AG20443 (cell line): ENCODE measurements around the gene YBEY.
A peak's percentile ranks its signal among the peaks of the same experiment; 100 is the strongest.
"Not testable (repeated sequence)": the region's sequence is repeated elsewhere in the genome, so short reads cannot be mapped to it uniquely, and the experiment has no call there.

ENCODE experiments used
- DNase-seq: peaks from one replicate; pipeline ENCODE4 v3.0.0; 2012; ENCODE audit warnings: low spot score, mixed read lengths

The YBEY gene

GRCh38 chr21:46285761-46286647 is at the start of gene YBEY:
TSS of gene YBEY (plus strand) at chr21:46286342. CDS start at chr21:46286914, 572 bp downstream.
- peak; percentile 97 for DNase-seq

- no peak for DNase-seq
Measured at GRCh38 chr21:46237474-46237873, 48.7 kb upstream of the YBEY start.

DNA sequence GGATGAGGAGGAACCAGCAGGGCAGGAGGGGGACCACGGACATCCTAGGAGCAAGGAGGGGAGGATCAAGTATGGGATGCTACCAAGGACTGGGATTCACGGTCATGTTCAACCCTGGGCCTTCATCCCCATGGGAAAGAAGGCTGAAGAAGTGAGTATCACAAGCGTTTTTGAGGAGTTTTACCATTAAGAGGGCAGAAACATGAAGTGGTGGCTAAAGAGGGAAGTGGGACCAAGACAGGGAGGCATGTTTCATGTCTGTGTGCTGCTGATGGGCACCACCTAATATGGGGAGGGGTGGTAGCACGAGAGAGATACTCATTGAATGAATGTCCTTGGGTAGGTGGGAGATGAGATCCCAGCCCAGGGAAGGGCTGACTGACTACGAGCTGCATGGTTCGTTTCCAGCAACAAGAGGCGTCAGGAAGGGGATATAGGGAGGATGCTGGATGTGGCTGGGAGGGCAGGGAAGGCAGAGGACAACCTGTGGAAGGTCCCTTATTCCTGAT is 46.3 kb upstream of the YBEY start:
- no peak for DNase-seq

- not testable (repeated sequence) for DNase-seq
Measured at GRCh38 chr21:46241577-46241976, 44.6 kb upstream of the YBEY start.

DNA sequence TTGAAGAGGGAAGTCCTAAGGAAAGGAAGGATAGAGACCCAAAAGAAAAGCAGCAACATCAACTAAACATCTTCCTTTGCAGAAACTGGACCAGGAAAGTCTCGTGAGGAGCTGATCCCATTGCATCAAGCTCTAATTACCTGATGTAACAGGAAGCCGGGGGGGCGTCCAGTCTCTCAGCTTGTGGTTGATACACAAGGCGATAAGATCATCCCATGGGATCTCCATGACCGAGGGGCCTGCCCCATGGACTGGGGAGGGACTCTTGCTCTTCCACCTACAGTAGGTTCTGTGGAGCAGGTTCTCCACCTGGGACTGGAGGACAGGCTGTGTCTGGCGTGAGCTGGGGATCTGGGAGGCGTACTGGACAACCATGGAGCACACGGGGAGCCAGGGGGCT is 42.8 kb upstream of the YBEY start:
- no peak for DNase-seq

- no peak for DNase-seq
Measured at GRCh38 chr21:46243960-46244361, 42.2 kb upstream of the YBEY start.

DNA sequence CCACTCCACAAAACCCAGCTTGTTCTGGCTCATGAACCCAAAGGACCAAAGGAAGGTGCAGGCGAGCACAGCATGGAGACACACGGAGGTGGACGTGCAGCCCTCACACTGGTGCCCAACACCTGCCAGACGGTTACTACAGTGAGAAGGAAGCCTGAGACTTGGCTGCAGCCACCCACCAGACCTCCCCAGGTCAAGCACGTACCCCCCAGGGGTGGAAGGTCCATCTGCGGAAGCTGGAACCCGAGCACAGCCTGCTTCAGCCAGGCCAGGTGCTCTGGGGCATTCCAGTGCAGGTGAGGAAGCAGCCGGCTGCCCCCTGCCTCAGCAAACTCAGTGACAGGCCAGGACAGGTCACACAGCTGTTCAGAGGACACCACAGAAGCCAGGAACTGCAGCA is 41.5 kb upstream of the YBEY start:
- no peak for DNase-seq

DNA sequence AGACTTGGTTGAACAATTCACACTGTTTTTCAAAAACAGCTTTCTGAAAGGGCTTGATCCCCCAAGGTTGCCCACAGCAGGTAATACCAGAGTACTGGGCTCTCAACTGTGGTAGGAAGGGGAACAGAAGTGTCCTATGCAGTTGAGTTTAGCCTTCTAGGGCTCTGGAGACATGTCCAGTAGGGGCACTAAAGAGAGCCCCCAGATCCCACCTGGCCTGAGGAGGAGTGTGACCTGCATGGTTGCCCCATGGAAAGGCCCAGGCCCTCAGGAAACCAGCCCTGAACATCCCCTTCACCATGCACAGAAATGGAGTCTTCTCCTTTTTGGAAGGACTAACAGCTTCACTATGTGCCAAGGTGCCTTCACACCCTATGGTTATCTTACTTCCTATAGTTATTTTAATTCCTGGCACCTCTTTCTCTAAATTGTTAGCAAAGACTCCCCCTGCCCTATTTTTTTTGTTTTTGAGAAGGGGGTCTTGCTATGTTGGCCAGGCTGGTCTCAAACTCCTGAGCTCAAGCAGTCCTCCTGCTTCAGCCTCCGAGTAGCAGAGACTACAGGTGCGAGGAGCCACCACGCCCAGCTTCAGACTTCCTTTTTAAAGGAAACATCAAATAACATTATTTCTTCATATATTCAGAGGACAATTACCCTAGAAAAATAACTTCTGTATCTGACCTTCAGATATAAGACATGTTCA is 40.8 kb upstream of the YBEY start:
- no peak for DNase-seq

DNA sequence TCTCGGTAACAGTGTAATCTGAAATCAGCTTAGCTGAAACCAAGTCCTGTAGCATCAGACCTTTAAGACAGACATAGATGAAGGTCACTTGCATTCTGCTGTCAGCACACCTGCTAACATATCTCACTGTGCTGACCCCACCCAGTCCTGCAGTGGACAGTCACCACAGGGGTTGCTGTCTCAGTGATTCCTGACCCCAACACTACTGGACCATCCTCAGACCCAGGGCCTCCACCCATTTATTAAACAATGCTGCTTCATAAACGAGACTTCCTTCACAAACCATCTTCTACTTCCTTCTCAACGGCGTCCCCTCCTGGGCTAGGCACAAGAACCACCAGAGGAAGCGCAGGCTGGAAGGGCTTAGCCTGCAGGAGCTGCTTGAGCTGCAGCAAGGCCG is 39.8 kb upstream of the YBEY start:
- DNase-seq: no peak

DNA sequence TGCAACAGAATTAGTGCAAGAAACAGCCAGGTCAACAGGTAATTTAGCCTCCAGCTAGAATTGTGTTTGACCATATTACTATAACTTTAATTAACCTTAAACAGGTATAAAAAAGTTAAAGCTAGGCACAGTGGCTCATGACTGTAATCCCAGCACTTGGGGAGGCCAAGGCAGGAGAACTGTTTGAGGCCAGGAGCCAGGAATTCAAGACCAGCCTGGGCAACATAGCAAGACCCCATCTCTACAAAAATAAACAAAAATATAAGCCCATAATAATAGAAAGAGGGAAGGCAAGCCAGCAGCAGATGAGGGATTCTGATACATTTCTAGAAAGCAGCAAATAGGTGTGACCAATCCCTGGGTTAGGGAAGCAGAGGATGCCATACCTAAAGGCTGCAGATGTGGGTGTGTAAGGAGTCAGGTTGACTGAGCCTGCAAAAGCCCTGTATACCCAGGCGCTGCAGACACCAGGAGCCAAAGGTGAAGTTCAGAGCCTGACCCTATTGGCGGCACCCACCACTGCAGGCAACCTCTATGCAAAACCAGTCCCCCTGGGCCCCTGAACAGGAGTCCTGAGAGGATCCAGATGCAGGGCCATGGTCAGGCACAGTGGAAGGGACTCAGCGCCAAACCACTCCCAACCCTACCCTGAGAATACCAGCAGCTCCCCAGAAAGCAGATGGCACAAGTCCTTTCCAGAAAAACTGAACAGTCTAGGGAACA is 38.3 kb upstream of the YBEY start:
- no peak for DNase-seq

- DNase-seq: no peak
Measured at GRCh38 chr21:46248422-46248782, 37.7 kb upstream of the YBEY start.

GRCh38 chr21:46248827-46249226 is 37.3 kb upstream of the YBEY start:
- DNase-seq: no peak

- no peak for DNase-seq
Measured at GRCh38 chr21:46250146-46250725, 35.9 kb upstream of the YBEY start.

- DNase-seq: no peak
Measured at GRCh38 chr21:46252840-46253239, 33.3 kb upstream of the YBEY start.

- no peak for DNase-seq
Measured at GRCh38 chr21:46253610-46254124, 32.5 kb upstream of the YBEY start.

GRCh38 chr21:46254208-46254975 is 31.8 kb upstream of the YBEY start:
- no peak for DNase-seq

- DNase-seq: no peak
Measured at GRCh38 chr21:46255166-46255565, 31.0 kb upstream of the YBEY start.

DNA sequence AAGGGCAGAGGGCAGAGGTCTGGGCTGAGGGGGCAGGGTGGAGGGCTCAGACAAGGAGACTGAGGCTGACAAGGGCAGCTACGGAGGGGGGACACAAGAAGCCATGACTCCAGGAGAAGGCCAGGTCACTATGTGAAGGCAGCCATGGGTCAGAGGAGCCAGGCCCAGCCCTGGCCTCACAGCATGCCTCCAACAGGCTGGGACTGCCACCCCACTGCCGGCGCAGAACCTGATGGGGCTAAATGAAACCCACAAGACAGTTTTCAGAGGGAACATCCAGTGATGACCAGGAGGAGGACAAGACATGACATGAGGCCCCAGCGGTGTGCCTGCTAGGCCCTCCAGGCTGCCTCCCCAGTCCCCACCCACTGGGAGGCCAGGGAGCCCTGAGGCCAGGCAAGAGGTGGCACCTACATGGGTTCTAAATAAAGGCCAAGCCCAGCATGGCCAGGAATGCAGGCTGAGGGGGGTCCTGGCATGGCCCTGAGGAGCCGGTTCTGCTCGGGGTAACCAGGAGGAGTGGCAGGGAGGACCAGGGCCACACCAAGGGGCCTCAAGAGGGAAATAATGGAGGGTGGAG is 30.3 kb upstream of the YBEY start:
- no peak for DNase-seq

DNA sequence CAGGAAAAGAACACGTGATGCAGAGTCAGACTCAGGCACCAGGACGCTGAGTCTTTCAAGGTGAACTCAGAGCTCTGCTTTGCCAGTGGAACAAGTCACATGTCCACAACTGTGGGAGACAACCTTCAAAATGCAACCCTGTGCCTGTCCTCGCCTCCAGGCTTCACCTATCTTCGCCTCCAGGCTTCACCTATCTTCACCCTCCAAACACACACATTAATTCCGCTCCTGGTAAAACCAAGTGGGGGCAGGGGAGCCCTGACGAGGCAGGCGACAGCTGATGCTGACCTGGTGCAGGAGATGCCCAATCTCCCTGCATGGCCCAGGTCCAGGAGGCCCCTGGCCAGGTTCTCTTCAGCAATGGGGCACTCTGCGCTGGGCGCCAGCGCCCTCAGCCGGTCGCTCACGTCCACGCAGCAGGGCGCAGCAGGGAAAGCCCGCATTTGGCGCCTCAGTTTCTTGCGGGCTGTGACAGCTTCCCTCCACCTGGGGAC is 29.6 kb upstream of the YBEY start:
- DNase-seq: no peak

DNA sequence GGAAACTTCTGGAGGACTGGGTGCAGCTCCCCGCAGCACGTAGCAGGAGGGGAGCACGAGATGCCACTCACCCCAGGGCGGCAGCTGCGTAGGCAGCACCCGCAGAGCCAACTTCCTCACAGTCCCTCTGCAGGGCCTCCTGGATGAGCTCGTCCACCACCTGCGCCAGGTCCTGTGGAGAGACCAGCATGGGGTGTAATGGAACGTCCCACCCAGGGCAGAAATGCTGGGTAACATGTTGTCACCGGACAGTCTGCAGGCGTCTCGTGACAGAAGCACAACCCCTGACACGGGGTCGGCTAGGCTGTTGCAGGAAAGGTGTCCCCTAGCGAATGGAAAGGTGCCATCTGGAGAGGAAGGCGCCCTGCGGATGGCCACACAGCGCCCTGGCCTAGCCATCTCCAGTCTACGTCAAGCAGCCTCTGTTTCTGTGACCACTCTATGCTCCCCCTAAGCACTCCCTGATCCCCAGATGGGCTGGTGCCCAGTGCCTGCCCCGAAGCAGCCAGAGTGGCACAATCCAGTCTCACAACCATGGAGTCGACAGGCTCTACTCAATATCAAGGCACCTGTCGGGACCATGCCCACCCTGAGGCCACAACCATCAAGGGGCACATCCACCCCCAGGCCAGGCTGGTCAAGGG is 22.0 kb upstream of the YBEY start:
- peak; percentile 5 for DNase-seq
